K562 (cell line): ENCODE measurements around the gene LRP1. TPM values are rescaled to one million over a fixed set of nuclear protein-coding genes. Genes with fewer than 3 reads are reported as not detected.

Experiments used
- ATAC-seq: fragments of 200-7000 bp; cut with Tn5 transposase; 3 replicates; pipeline ENCODE4 v1.9.1; 2020; ENCODE audit warnings: moderate library complexity
- BruUV-seq: library from RNA; stranded (reverse); fragments of 400-500 nt; replicated peaks from 2 replicates; lab custom pipeline; 2021; lab: Mats Ljungman, UMichigan
- CTCF ChIA-PET: fragments of 300-600 bp; formaldehyde crosslinking; extraction: SDS; loops from one replicate; lab custom pipeline; 2021; ENCODE audit warnings: low intra/inter-chr PET ratio; lab: Yijun Ruan, JAX
- POLR2A ChIA-PET: fragments of 300-600, 350-650 bp; sonication (Branson Sonifier 250); formaldehyde crosslinking; extraction: SDS; loops from one replicate; lab custom pipeline; 2021; ENCODE audit warnings: antibody characterized with exemption, inconsistent platforms; lab: Yijun Ruan, JAX
- DNase-seq, 4 experiments: peaks; one replicate each; pipeline versions ENCODE4 v3.0.0 to v3.0.0-alpha.2; 2011 to 2018; ENCODE audit warnings: low spot score in 3 of 4, mixed read lengths in 3 of 4; ENCODE audit errors: extremely low read depth in 1 of 4
- FAIRE-seq: peaks from 2 replicates; lab custom pipeline; 2011; peaks lifted over from hg19 to GRCh38; lab: Jason Lieb, UNC
- H2AFZ ChIP-seq: 2 replicates; pipeline ENCODE4 v1.6.0; 2011; ENCODE audit warnings: low read depth, low read length, control low read depth, inconsistent platforms
- H3K27ac ChIP-seq: fragments of 200-600 bp; 3 replicates; pipeline ENCODE4 v1.8.0; 2011; ENCODE audit warnings: low read depth, mild to moderate bottlenecking, control low read depth, inconsistent platforms, low read length, moderate library complexity, mixed read lengths; ENCODE audit errors: extremely low read depth
- H3K27me3 ChIP-seq, 2 experiments: fragments of 300-600 bp in 1 of 2; 2 replicates in 1 of 2; 3 replicates in 1 of 2; pipeline versions ENCODE4 v1.6.0 to v1.8.0; 2011; ENCODE audit warnings: inconsistent platforms in 2 of 2, low read length in 2 of 2, mild to moderate bottlenecking in 1 of 2, mixed read lengths in 1 of 2, moderate library complexity in 1 of 2; ENCODE audit not compliant: control insufficient read depth in 2 of 2, insufficient read depth in 2 of 2
- H3K36me3 ChIP-seq: fragments of 300-600 bp; 3 replicates; pipeline ENCODE4 v1.8.0; 2011; ENCODE audit warnings: mild to moderate bottlenecking, low read length, inconsistent platforms; ENCODE audit not compliant: control insufficient read depth, insufficient read depth
- H3K4me1 ChIP-seq, 2 experiments: fragments of 200-600 bp in 1 of 2; replicated peaks in 1 of 2; 2 replicates in 1 of 2; 3 replicates in 1 of 2; pipeline versions ENCODE4 v1.5.1 to v1.8.0; 2011; ENCODE audit warnings: inconsistent platforms in 2 of 2, low read length in 2 of 2, mild to moderate bottlenecking in 1 of 2, mixed read lengths in 1 of 2, moderate library complexity in 1 of 2; ENCODE audit not compliant: control insufficient read depth in 2 of 2, insufficient read depth in 2 of 2
- H3K4me2 ChIP-seq: 2 replicates; pipeline ENCODE4 v1.6.1; 2011; ENCODE audit warnings: low read length, control low read depth, inconsistent platforms, mixed read lengths; ENCODE audit not compliant: insufficient read depth
- H3K4me3 ChIP-seq: fragments of 200-600 bp; sonication (generic), shearing (Covaris generic); 2 replicates; pipeline ENCODE4 v1.5.1; 2016; ENCODE audit warnings: control low read depth, inconsistent platforms
- H3K79me2 ChIP-seq: fragments of 200-600 bp; 3 replicates; pipeline ENCODE4 v1.8.0; 2011; ENCODE audit warnings: low read length, inconsistent platforms; ENCODE audit not compliant: control insufficient read depth, insufficient read depth
- H3K9ac ChIP-seq, 2 experiments: 2 replicates each; pipeline versions ENCODE4 v1.6.0 to v1.6.1; 2011; ENCODE audit warnings: low read depth in 2 of 2, low read length in 2 of 2, control low read depth in 1 of 2, inconsistent platforms in 1 of 2, mild to moderate bottlenecking in 1 of 2, mixed read lengths in 1 of 2; ENCODE audit not compliant: insufficient read depth in 1 of 2
- H3K9me1 ChIP-seq: one replicate; pipeline ENCODE4 v1.6.0; 2011; ENCODE audit warnings: inconsistent platforms, mild to moderate bottlenecking, low read length, moderate library complexity; ENCODE audit not compliant: control insufficient read depth, insufficient read depth
- H3K9me3 ChIP-seq: replicated peaks from 2 replicates; pipeline ENCODE4 v1.5.1; 2011; ENCODE audit warnings: low read depth, low read length, inconsistent platforms; ENCODE audit not compliant: control insufficient read depth, insufficient read depth
- H4K20me1 ChIP-seq: replicated peaks from 2 replicates; pipeline ENCODE4 v1.6.1; 2011; ENCODE audit warnings: low read length, inconsistent platforms, mixed read lengths; ENCODE audit not compliant: control insufficient read depth, insufficient read depth
- ADNP ChIP-seq: fragments of 200-800 bp; sonication (Bioruptor generic); IDR thresholded peaks from 2 replicates; pipeline ENCODE4 v1.6.1; 2016; ENCODE audit warnings: missing genetic modification characterization, missing compliant biosample characterization
- ATF1 ChIP-seq, 2 experiments: fragments of 450-650 bp in 1 of 2; IDR thresholded peaks; 2 replicates each; pipeline ENCODE4 v1.6.1; 2016; ENCODE audit warnings: missing compliant biosample characterization in 1 of 2, missing genetic modification characterization in 1 of 2
- EGR1 ChIP-seq: fragments of 450-650 bp; conservative IDR thresholded peaks from 2 replicates; pipeline ENCODE4 v1.6.1; 2017; ENCODE audit warnings: mild to moderate bottlenecking
- NFIC ChIP-seq: fragments of 450-650 bp; IDR thresholded peaks from 2 replicates; pipeline ENCODE4 v1.6.1; 2017; ENCODE audit warnings: mild to moderate bottlenecking, inconsistent platforms
- RBM22 ChIP-seq: fragments of 200-400 bp; formaldehyde crosslinking; IDR thresholded peaks from 2 replicates; pipeline ENCODE4 v1.6.1; 2018; ENCODE audit warnings: low read length, low read depth; ENCODE audit not compliant: poor library complexity, severe bottlenecking
- TBP ChIP-seq: optimal IDR thresholded peaks from 2 replicates; pipeline ENCODE3; 2011; ENCODE audit warnings: low read depth, low read length, improper control_type of control experiment
- ZBTB7A ChIP-seq: IDR thresholded peaks from 2 replicates; pipeline ENCODE4 v1.6.1; 2011; ENCODE audit warnings: low read depth, mild to moderate bottlenecking, low read length, moderate library complexity, borderline replicate concordance; ENCODE audit not compliant: control insufficient read depth
- ZBTB8A ChIP-seq: fragments of 450-650 bp; IDR thresholded peaks from 2 replicates; pipeline ENCODE4 v1.6.1; 2018; ENCODE audit warnings: mild to moderate bottlenecking, moderate library complexity; ENCODE audit not compliant: partially characterized antibody
- WGBS: fragments of 100-300 bp; shearing (Covaris generic); methylation state at CpG from one replicate; pipeline ENCODE4 v1.1.6; 2016; ENCODE audit warnings: low coverage, mixed read lengths; ENCODE audit not compliant: insufficient coverage; ENCODE audit errors: missing lambda C conversion rate; 5-methylcytosine and 5-hydroxymethylcytosine counted together
- in situ Hi-C: fragments of 300-500 bp; cut with MboI; formaldehyde crosslinking; loops from 4 replicates; pipeline ENCODE4 v1.15.0; 2018; ENCODE audit warnings: inconsistent platforms, mixed read lengths
- intact Hi-C: fragments of 100-400 bp; cut with micrococcal nuclease; formaldehyde crosslinking; loops from 2 replicates; pipeline ENCODE4 v1.14.2; 2022
- polyA plus RNA-seq, 8 experiments: library from polyadenylated mRNA; depleted of rRNA in 4 of 8; stranded (reverse) in 5 of 8; unstranded in 3 of 8; fragments of >200 nt; fragmentation: Nextera tagmentation in 2 of 8; fragmentation: Illumina TruSeq in 1 of 8; extraction: Ambion mirVana in 2 of 8; extraction: Trizol in 1 of 8; gene quantifications; 2 replicates each; pipeline versions ENCODE4 v1.2.1 to v1.2.3, GENCODE V29; 2011 to 2014; ENCODE audit warnings: inconsistent platforms in 1 of 8, missing spikeins in 1 of 8
- total RNA-seq, 7 experiments: library from RNA; depleted of rRNA in 6 of 7; stranded (reverse); fragments of >200 nt in 6 of 7; fragmentation: Illumina TruSeq in 2 of 7; extraction: Trizol in 2 of 7; gene quantifications; 2 replicates each; pipeline versions ENCODE4 v1.2.1 to v1.2.3, GENCODE V29; 2011 to 2021; ENCODE audit warnings: low replicate concordance in 1 of 7
- TF ChIP-seq, protein P1 (sequence below): fragments of 450-650 bp; formaldehyde crosslinking; IDR thresholded peaks from 2 replicates; pipeline ENCODE4 v1.4.0; 2020; ENCODE audit warnings: mild to moderate bottlenecking

The LRP1 gene
- total and polyA plus RNA-seq, 9 of the 15 experiments (the other 6 are each of a cell fraction or from before 2014, with no cell fraction given), result 0.04 to 0.64 (median 0.19) TPM; not detected in 2

- FAIRE-seq, result no peak
- TF ChIP-seq ATF1 (CRISPR knock-in tag; IDR thresholded peaks at IDR 0.05) (no peak), ATF1 (tag; IDR thresholded peaks at IDR 0.05) (no peak), ZBTB7A (0 out of 2 replicates have a peak, but pooled peaks have one; percentile 38)
- H2AFZ ChIP-seq, result no peak overlapping the region
- ATAC-seq, result no peak
- DNase-seq, result no peak
- ChIA-PET POLR2A (interaction anchor here (1.4 kb wide), 1 partner anchor 20 kb away, joined by 4 read pairs; no protein-coding TSS in a partner anchor), CTCF (interaction anchor here (1.8 kb wide), 1 partner anchor 107 kb away, joined by 9 read pairs; no protein-coding TSS in a partner anchor)
- no peaks in the 10 kb centered on the region for H3K9me1 ChIP-seq
- H3K4me1 ChIP-seq, result peaks cover 12 to 59% of the 10 kb centered on the region in 2 experiments; a peak in 4 of 5 replicates
- no peaks in the 10 kb centered on the region for H3K9me3 ChIP-seq
- H3K4me2 ChIP-seq, result no peak overlapping the region
- WGBS, result 6% methylated on average over 9 of the region's 9 CpGs
- H3K9ac ChIP-seq, result 0 out of 4 replicates have a peak overlapping the region, but pooled peaks of 1 of the 2 experiments have one; percentile 6
- no peaks in the 10 kb centered on the region for H3K36me3 ChIP-seq
- no peaks in the 10 kb centered on the region for H3K79me2 ChIP-seq
- H3K27me3 ChIP-seq, result peaks cover 18 to 59% of the 10 kb centered on the region in 2 experiments; a peak in 4 of 5 replicates
- in situ Hi-C loops (loop anchor here (5.0 kb wide), 3 partner anchors 55 to 160 kb away; partner anchors contain the start of gene TAC3), intact Hi-C loops (loop anchor here (1.0 kb wide), 1 partner anchor 53 kb away; no protein-coding TSS in a partner anchor)
- peaks cover 11% of the 10 kb centered on the region for H4K20me1 ChIP-seq
- no peak overlapping the region for H3K4me3 ChIP-seq
- H3K27ac ChIP-seq, result no peak overlapping the region
- BruUV-seq, result no TSS peak
Observed at GRCh38 chr12:57176846-57177245, 48.6 kb downstream of the LRP1 start.

GRCh38 chr12:57177354-57177753 lies 49.1 kb downstream of the LRP1 start:
- in situ Hi-C loops, result loop anchor here (5.0 kb wide), 3 partner anchors 55 to 160 kb away; partner anchors contain the start of gene TAC3
- no TSS peak for BruUV-seq
- Histone ChIP-seq H3K27me3 (peaks cover 18 to 62% of the 10 kb centered on the region in 2 experiments; a peak in 4 of 5 replicates), H3K9me1 (no peaks in the 10 kb centered on the region), H3K9me3 (no peaks in the 10 kb centered on the region), H4K20me1 (peaks cover 11% of the 10 kb centered on the region), H3K4me1 (peaks cover 12 to 59% of the 10 kb centered on the region in 2 experiments; a peak in 4 of 5 replicates), H3K36me3 (no peaks in the 10 kb centered on the region), H2AFZ (no peak overlapping the region), H3K27ac (no peak overlapping the region), H3K4me3 (no peak overlapping the region), H3K4me2 (no peak overlapping the region), H3K79me2 (no peaks in the 10 kb centered on the region), H3K9ac (0 out of 4 replicates have a peak overlapping the region, but pooled peaks of 1 of the 2 experiments have one; percentile 6)
- POLR2A ChIA-PET, result interaction anchor here (1.4 kb wide), 1 partner anchor 20 kb away, joined by 4 read pairs; no protein-coding TSS in a partner anchor
- WGBS, result 24% methylated on average over 16 of the region's 16 CpGs
- intact Hi-C loops, result no loop called here
- ATAC-seq, result no peak
- FAIRE-seq, result no peak
- TF ChIP-seq NFIC, result peak; percentile 53
- TF ChIP-seq TBP, result no peak
- TF ChIP-seq RBM22, result no peak
- no peak for TF ChIP-seq EGR1
- TF ChIP-seq, protein P1, sequence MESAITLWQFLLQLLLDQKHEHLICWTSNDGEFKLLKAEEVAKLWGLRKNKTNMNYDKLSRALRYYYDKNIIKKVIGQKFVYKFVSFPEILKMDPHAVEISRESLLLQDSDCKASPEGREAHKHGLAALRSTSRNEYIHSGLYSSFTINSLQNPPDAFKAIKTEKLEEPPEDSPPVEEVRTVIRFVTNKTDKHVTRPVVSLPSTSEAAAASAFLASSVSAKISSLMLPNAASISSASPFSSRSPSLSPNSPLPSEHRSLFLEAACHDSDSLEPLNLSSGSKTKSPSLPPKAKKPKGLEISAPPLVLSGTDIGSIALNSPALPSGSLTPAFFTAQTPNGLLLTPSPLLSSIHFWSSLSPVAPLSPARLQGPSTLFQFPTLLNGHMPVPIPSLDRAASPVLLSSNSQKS (CRISPR knock-in tag), result no peak
- TF ChIP-seq ADNP (tag), result no peak
- no peak for TF ChIP-seq ZBTB8A
- no peak for DNase-seq
- CTCF ChIA-PET, result no interaction called here
